IMR-90 (cell line): ENCODE measurements around the gene TCFL5. TPM values are rescaled to one million over a fixed set of nuclear protein-coding genes. Genes with fewer than 3 reads are reported as not detected.

ENCODE experiments used
- ATAC-seq: fragments of 200-7000 bp; cut with Tn5 transposase; 2 replicates; pipeline ENCODE4 v1.9.1; 2020; ENCODE audit warnings: low read depth, mild to moderate bottlenecking, moderate library complexity
- BruUV-seq: library from RNA; stranded (reverse); fragments of 400-500 nt; replicated peaks from 2 replicates; lab custom pipeline; 2021; lab: Mats Ljungman, UMichigan
- CTCF ChIA-PET: fragments of 300-600 bp; formaldehyde crosslinking; extraction: SDS; loops from one replicate; lab custom pipeline; 2021; ENCODE audit warnings: antibody characterized with exemption; lab: Yijun Ruan, JAX
- POLR2A ChIA-PET: fragments of 300-600 bp; sonication (Branson Sonifier 250); formaldehyde crosslinking; loops from one replicate; lab custom pipeline; 2022; ENCODE audit warnings: antibody characterized with exemption; ENCODE audit not compliant: unreplicated experiment; lab: Charles Lee
- DNase-seq: peaks from one replicate; pipeline ENCODE4 v3.0.0; 2013
- H2AFZ ChIP-seq: replicated peaks from 2 replicates; pipeline ENCODE3; 2013; ENCODE audit warnings: low read length, mild to moderate bottlenecking; ENCODE audit not compliant: poor library complexity
- H2AK5ac ChIP-seq: 2 replicates; pipeline ENCODE4 v1.6.1; 2013; ENCODE audit warnings: low read depth, low read length, inconsistent platforms
- H2AK9ac ChIP-seq: replicated peaks from 2 replicates; pipeline ENCODE3; 2013; ENCODE audit warnings: mild to moderate bottlenecking, low read depth, low read length, moderate library complexity; ENCODE audit not compliant: poor library complexity
- H2BK120ac ChIP-seq: 2 replicates; pipeline ENCODE4 v1.6.1; 2013; ENCODE audit warnings: low read depth, low read length, inconsistent platforms
- H2BK15ac ChIP-seq: 3 replicates; pipeline ENCODE4 v1.6.1; 2013; ENCODE audit warnings: low read depth, low read length, inconsistent platforms
- H2BK20ac ChIP-seq: 2 replicates; pipeline ENCODE4 v1.6.1; 2013; ENCODE audit warnings: low read depth, mild to moderate bottlenecking, inconsistent platforms, low read length, moderate library complexity
- H2BK5ac ChIP-seq: 2 replicates; pipeline ENCODE4 v1.6.1; 2013; ENCODE audit warnings: mild to moderate bottlenecking, low read depth, low read length, inconsistent platforms; ENCODE audit not compliant: poor library complexity, severe bottlenecking
- H3K14ac ChIP-seq: replicated peaks from 2 replicates; pipeline ENCODE4 v1.6.1; 2013; ENCODE audit warnings: low read depth, low read length, inconsistent platforms
- H3K18ac ChIP-seq: 2 replicates; pipeline ENCODE4 v1.6.1; 2013; ENCODE audit warnings: low read depth, low read length, control low read depth
- H3K23ac ChIP-seq: 2 replicates; pipeline ENCODE4 v1.6.1; 2013; ENCODE audit warnings: low read depth, low read length, inconsistent platforms
- H3K27ac ChIP-seq: 2 replicates; pipeline ENCODE4 v1.5.1; 2013; ENCODE audit warnings: mild to moderate bottlenecking, control low read depth, low read length; ENCODE audit not compliant: insufficient read depth
- H3K27me3 ChIP-seq: 2 replicates; pipeline ENCODE4 v1.6.1; 2013; ENCODE audit warnings: low read length; ENCODE audit not compliant: control insufficient read depth, insufficient read depth
- H3K36me3 ChIP-seq: 2 replicates; pipeline ENCODE4 v1.6.1; 2013; ENCODE audit warnings: low read length, mixed read lengths; ENCODE audit not compliant: control insufficient read depth, insufficient read depth
- H3K4ac ChIP-seq: 2 replicates; pipeline ENCODE4 v1.6.1; 2013; ENCODE audit warnings: low read depth, low read length, inconsistent platforms
- H3K4me1 ChIP-seq: 2 replicates; pipeline ENCODE4 v1.6.1; 2013; ENCODE audit warnings: low read length, mixed read lengths; ENCODE audit not compliant: control insufficient read depth, insufficient read depth
- H3K4me2 ChIP-seq: 2 replicates; pipeline ENCODE4 v1.6.1; 2013; ENCODE audit warnings: low read depth, mild to moderate bottlenecking, control low read depth, low read length, moderate library complexity
- H3K4me3 ChIP-seq: 2 replicates; pipeline ENCODE4 v1.5.1; 2013; ENCODE audit warnings: low read depth, mild to moderate bottlenecking, control low read depth, low read length, moderate library complexity; ENCODE audit not compliant: insufficient read depth
- H3K56ac ChIP-seq: 2 replicates; pipeline ENCODE4 v1.6.1; 2013; ENCODE audit warnings: low read length, inconsistent platforms; ENCODE audit not compliant: insufficient read depth; ENCODE audit errors: extremely low read depth
- H3K79me1 ChIP-seq, 2 experiments: 2 replicates each; pipeline ENCODE4 v1.6.1; 2013; ENCODE audit warnings: low read length in 2 of 2, inconsistent platforms in 1 of 2, low read depth in 1 of 2
- H3K9ac ChIP-seq: 2 replicates; pipeline ENCODE4 v1.6.1; 2013; ENCODE audit warnings: low read depth, low read length, control low read depth
- H3K9me1 ChIP-seq: 2 replicates; pipeline ENCODE4 v1.6.1; 2013; ENCODE audit warnings: low read length, inconsistent platforms; ENCODE audit not compliant: insufficient read depth
- H3K9me3 ChIP-seq: 2 replicates; pipeline ENCODE4 v1.6.1; 2013; ENCODE audit warnings: low read length; ENCODE audit not compliant: control insufficient read depth, insufficient read depth
- H4K20me1 ChIP-seq: 2 replicates; pipeline ENCODE4 v1.6.1; 2013; ENCODE audit warnings: low read length, inconsistent platforms; ENCODE audit not compliant: insufficient read depth
- H4K5ac ChIP-seq: 2 replicates; pipeline ENCODE4 v1.6.1; 2013; ENCODE audit warnings: mild to moderate bottlenecking, low read depth, low read length, control low read depth
- H4K8ac ChIP-seq, 2 experiments: 2 replicates each; pipeline ENCODE4 v1.6.1; 2013; ENCODE audit warnings: low read depth in 2 of 2, low read length in 2 of 2, control low read depth in 1 of 2, inconsistent platforms in 1 of 2
- H4K91ac ChIP-seq: 2 replicates; pipeline ENCODE4 v1.6.1; 2013; ENCODE audit warnings: low read depth, low read length, inconsistent platforms; ENCODE audit not compliant: insufficient read depth
- CEBPB ChIP-seq: IDR thresholded peaks from 2 replicates; pipeline ENCODE4 v1.6.1; 2012; ENCODE audit warnings: low read depth, low read length, improper control_type of control experiment
- MAZ ChIP-seq: IDR thresholded peaks from 2 replicates; pipeline ENCODE4 v1.6.1; 2012; ENCODE audit warnings: low read depth, mild to moderate bottlenecking, low read length, improper control_type of control experiment, moderate library complexity, borderline replicate concordance
- POLR2A ChIP-seq: IDR thresholded peaks from 2 replicates; pipeline ENCODE4 v1.6.1; 2012; ENCODE audit warnings: mild to moderate bottlenecking, low read depth, low read length
- WGBS, 2 experiments: methylation state at CpG; one replicate each; pipeline versions ENCODE4 v1.1.5 to v1.1.7; 2013; ENCODE audit warnings: missing lambda C conversion rate in 2 of 2; ENCODE audit not compliant: insufficient read length in 1 of 2; ENCODE audit errors: extremely low coverage in 2 of 2; 5-methylcytosine and 5-hydroxymethylcytosine counted together
- dilution Hi-C: fragments of 300-500 bp; cut with HindIII; formaldehyde crosslinking; loops from one replicate; pipeline ENCODE4 v1.14.3; 2018; ENCODE audit warnings: low sequenced_read_pairs; ENCODE audit not compliant: unreplicated experiment
- in situ Hi-C: fragments of 300-500 bp; cut with MboI; formaldehyde crosslinking; loops from 3 replicates; pipeline ENCODE4 v1.14.3; 2019; ENCODE audit warnings: low sequenced_read_pairs, inconsistent platforms, mixed read lengths
- intact Hi-C: fragments of 100-400 bp; cut with micrococcal nuclease; formaldehyde crosslinking; loops from 2 replicates; pipeline ENCODE4 v1.10.0; 2022
- polyA plus RNA-seq, 3 experiments: library from polyadenylated mRNA; depleted of rRNA; stranded (reverse); fragments of >200 nt; gene quantifications; 2 replicates each; pipeline ENCODE4 v1.2.3, GENCODE V29; 2012; ENCODE audit warnings: low replicate concordance in 1 of 3
- total RNA-seq: library from RNA; depleted of rRNA; stranded (reverse); fragments of >200 nt; gene quantifications from 2 replicates; pipeline ENCODE4 v1.2.3, GENCODE V29; 2012
- TF ChIP-seq, protein P1 (sequence below): conservative IDR thresholded peaks from 2 replicates; pipeline ENCODE4 v1.5.1; 2012; ENCODE audit warnings: mild to moderate bottlenecking, low read depth, low read length, improper control_type of control experiment

TCFL5 gene
- total and polyA plus RNA-seq, 2 of the 4 experiments (the other 2 are of a cell fraction): 6.0 to 8.2 TPM

DNA sequence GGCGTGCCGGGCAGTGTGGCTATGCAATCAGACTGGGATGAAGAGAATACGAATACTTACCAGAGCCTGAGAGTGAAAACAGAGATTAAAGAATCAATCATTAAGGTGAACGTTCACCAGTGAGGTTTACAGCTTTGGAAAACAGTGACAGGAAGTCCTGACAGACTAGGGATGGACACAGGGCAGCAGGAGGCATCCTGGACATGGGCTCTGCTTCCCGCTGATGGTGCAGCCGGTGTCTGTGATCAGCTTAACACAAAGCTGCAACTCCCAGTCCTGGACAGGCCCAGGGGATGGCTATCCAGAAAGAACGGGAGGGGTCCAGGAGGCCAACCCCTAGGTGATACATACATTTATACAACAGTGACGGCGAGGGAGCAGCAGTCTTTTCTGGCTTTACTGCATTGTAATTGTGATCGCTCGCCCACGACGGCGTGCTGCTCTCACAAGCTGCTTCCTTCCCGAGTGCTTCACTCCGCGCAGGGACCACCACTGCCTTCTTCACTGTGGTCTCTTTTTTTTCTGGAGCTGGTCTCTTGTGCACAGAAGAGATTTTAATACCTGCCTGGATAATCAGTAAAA is 44.0 kb upstream of the TCFL5 start:
- H3K14ac ChIP-seq: no peak overlapping the region
- no peak overlapping the region for H2AK9ac ChIP-seq
- H3K4ac ChIP-seq: no peak overlapping the region
- TF ChIP-seq CEBPB (no peak), MAZ (no peak), POLR2A (no peak)
- TF ChIP-seq, protein P1, sequence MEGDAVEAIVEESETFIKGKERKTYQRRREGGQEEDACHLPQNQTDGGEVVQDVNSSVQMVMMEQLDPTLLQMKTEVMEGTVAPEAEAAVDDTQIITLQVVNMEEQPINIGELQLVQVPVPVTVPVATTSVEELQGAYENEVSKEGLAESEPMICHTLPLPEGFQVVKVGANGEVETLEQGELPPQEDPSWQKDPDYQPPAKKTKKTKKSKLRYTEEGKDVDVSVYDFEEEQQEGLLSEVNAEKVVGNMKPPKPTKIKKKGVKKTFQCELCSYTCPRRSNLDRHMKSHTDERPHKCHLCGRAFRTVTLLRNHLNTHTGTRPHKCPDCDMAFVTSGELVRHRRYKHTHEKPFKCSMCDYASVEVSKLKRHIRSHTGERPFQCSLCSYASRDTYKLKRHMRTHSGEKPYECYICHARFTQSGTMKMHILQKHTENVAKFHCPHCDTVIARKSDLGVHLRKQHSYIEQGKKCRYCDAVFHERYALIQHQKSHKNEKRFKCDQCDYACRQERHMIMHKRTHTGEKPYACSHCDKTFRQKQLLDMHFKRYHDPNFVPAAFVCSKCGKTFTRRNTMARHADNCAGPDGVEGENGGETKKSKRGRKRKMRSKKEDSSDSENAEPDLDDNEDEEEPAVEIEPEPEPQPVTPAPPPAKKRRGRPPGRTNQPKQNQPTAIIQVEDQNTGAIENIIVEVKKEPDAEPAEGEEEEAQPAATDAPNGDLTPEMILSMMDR: no peak
- 85% methylated on average over 6 of the region's 17 CpGs; no CpG with 5 or more reads in 1 of the 2 experiments for WGBS, 2 experiments
- no peaks in the 10 kb centered on the region for H3K27me3 ChIP-seq
- ChIA-PET POLR2A (no interaction called here), CTCF (no interaction called here)
- H3K36me3 ChIP-seq: peaks cover 72% of the 10 kb centered on the region
- no peak overlapping the region for H3K18ac ChIP-seq
- in situ Hi-C loops: no loop called here
- intact Hi-C loops: no loop called here
- no peak overlapping the region for H2BK5ac ChIP-seq
- H3K4me3 ChIP-seq: no peak overlapping the region
- H4K8ac ChIP-seq: no peak overlapping the region
- peaks cover 21% of the 10 kb centered on the region for H3K9me1 ChIP-seq
- no peak overlapping the region for H4K91ac ChIP-seq
- H3K9ac ChIP-seq: no peak overlapping the region
- H2BK120ac ChIP-seq: no peak overlapping the region
- BruUV-seq: no TSS peak
- H3K79me1 ChIP-seq: peaks cover 31 to 88% of the 10 kb centered on the region in 2 experiments
- dilution Hi-C loops: no loop called here
- H3K4me1 ChIP-seq: peaks cover 28% of the 10 kb centered on the region
- H3K27ac ChIP-seq: no peak overlapping the region
- no peak for ATAC-seq
- H2BK15ac ChIP-seq: no peak overlapping the region
- no peak overlapping the region for H3K23ac ChIP-seq
- no peak overlapping the region for H2AFZ ChIP-seq
- H4K20me1 ChIP-seq: peaks cover 77% of the 10 kb centered on the region
- H4K5ac ChIP-seq: no peak overlapping the region
- H3K4me2 ChIP-seq: no peak overlapping the region
- no peak overlapping the region for H3K56ac ChIP-seq
- no peak overlapping the region for H2AK5ac ChIP-seq
- H3K9me3 ChIP-seq: no peaks in the 10 kb centered on the region
- no peak for DNase-seq
- H2BK20ac ChIP-seq: no peak overlapping the region
